ENCODE results near the gene RBM17. TPM values are rescaled to one million over a fixed set of nuclear protein-coding genes. Genes with fewer than 3 reads are reported as not detected.
A peak's percentile ranks its signal among the peaks of the same experiment; 100 is the strongest.

Gene RBM17
- total and polyA plus RNA-seq, 10 of the 15 experiments (the other 5 are each of a cell fraction or from before 2014, with no cell fraction given): 28.4 to 181 (median 83.9) TPM

DNA sequence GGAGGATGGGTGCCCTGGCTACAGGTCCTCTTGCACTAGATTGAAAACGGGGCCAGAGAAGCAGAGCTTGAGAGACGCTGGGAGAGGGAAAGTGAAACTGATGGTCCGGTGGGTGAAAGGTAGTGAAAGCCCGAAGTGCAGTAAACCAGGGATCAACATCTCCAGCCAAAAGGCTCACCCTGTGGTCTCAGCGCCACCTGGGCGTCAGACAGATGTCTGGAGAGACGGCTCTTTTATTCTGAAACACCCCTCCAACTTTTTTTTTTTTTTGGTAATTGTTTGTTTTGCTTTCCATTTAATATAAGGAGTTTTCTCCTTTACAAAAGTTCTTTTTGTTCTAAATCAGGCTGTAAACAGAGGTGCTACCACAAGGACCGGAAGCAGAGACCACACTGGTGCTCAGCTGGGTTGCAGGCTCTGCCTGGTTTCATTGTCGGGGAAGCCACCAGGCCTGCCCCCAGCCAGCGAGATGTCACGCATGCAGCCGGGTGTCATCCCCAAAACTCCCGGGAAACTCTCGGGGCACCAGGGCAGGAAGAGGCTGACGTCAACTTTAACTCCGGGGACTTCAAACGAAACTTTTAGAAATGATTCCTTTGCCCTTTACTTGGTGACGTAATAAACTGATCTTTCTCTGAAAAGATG is 37.9 kb upstream of the RBM17 start (continued):
- TF ChIP-seq CREB1 (IDR thresholded peaks at IDR 0.05; ENCODE audit: low read depth) (peak; percentile 94), ASH2L (IDR thresholded peaks at IDR 0.05; ENCODE audit: borderline replicate concordance, low read depth) (no peak), PAX5 (IDR thresholded peaks at IDR 0.05; ENCODE audit: borderline replicate concordance, low read depth, low read length) (peak; percentile 95), SMARCA5 (IDR thresholded peaks at IDR 0.05) (no peak), SMAD5 (IDR thresholded peaks at IDR 0.05; ENCODE audit: low read depth) (no peak), IKZF1 (conservative IDR thresholded peaks at IDR 0.05) (peak; percentile 100), KAT2A (conservative IDR thresholded peaks at IDR 0.05; ENCODE audit: control insufficient read depth, low read depth, low read length) (no peak), DPF2 (IDR thresholded peaks at IDR 0.05) (peak; percentile 89), POLR2A (IDR thresholded peaks at IDR 0.05; ENCODE audit: low read depth, low read length) (peak; percentile 67), NR2C1 (IDR thresholded peaks at IDR 0.05) (no peak), WRNIP1 (IDR thresholded peaks at IDR 0.05; ENCODE audit: borderline replicate concordance, low read depth, low read length) (0 out of 2 replicates have a peak, but pooled peaks have one; percentile 59), KLF5 (IDR thresholded peaks at IDR 0.05; ENCODE audit: partially characterized antibody) (peak; percentile 93), SP1 (IDR thresholded peaks at IDR 0.05; ENCODE audit: low read depth, low read length) (peak; percentile 84), SMAD1 (IDR thresholded peaks at IDR 0.05; ENCODE audit: low read depth, partially characterized antibody) (peak; percentile 42), BHLHE40 (IDR thresholded peaks at IDR 0.05; ENCODE audit: borderline replicate concordance in 1 of 2, low read depth in 2 of 2, low read length in 1 of 2) (peak; percentile 93 to 94; a peak in 3 of 4 replicates), SUZ12 (IDR thresholded peaks at IDR 0.05; ENCODE audit: unreplicated experiment) (no peak), ZNF384 (IDR thresholded peaks at IDR 0.05; ENCODE audit: borderline replicate concordance, low read depth, low read length) (peak; percentile 92), SREBF2 (IDR thresholded peaks at IDR 0.05; ENCODE audit: low read length) (no peak), PAX8 (IDR thresholded peaks at IDR 0.05) (no peak), ESRRA (IDR thresholded peaks at IDR 0.05; ENCODE audit: low read length) (0 out of 2 replicates have a peak, but pooled peaks have one; percentile 16), ZNF24 (IDR thresholded peaks at IDR 0.05) (peak; percentile 45; the same call in 1 of the 2 replicates)
- TF ChIP-seq, protein P1, sequence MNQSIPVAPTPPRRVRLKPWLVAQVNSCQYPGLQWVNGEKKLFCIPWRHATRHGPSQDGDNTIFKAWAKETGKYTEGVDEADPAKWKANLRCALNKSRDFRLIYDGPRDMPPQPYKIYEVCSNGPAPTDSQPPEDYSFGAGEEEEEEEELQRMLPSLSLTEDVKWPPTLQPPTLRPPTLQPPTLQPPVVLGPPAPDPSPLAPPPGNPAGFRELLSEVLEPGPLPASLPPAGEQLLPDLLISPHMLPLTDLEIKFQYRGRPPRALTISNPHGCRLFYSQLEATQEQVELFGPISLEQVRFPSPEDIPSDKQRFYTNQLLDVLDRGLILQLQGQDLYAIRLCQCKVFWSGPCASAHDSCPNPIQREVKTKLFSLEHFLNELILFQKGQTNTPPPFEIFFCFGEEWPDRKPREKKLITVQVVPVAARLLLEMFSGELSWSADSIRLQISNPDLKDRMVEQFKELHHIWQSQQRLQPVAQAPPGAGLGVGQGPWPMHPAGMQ (IDR thresholded peaks at IDR 0.05; ENCODE audit: borderline replicate concordance): no peak
- TF ChIP-seq, protein P2, sequence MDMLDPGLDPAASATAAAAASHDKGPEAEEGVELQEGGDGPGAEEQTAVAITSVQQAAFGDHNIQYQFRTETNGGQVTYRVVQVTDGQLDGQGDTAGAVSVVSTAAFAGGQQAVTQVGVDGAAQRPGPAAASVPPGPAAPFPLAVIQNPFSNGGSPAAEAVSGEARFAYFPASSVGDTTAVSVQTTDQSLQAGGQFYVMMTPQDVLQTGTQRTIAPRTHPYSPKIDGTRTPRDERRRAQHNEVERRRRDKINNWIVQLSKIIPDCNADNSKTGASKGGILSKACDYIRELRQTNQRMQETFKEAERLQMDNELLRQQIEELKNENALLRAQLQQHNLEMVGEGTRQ (IDR thresholded peaks at IDR 0.05; ENCODE audit: borderline replicate concordance, low read depth, low read length): no peak
- TF ChIP-seq, protein P3, sequence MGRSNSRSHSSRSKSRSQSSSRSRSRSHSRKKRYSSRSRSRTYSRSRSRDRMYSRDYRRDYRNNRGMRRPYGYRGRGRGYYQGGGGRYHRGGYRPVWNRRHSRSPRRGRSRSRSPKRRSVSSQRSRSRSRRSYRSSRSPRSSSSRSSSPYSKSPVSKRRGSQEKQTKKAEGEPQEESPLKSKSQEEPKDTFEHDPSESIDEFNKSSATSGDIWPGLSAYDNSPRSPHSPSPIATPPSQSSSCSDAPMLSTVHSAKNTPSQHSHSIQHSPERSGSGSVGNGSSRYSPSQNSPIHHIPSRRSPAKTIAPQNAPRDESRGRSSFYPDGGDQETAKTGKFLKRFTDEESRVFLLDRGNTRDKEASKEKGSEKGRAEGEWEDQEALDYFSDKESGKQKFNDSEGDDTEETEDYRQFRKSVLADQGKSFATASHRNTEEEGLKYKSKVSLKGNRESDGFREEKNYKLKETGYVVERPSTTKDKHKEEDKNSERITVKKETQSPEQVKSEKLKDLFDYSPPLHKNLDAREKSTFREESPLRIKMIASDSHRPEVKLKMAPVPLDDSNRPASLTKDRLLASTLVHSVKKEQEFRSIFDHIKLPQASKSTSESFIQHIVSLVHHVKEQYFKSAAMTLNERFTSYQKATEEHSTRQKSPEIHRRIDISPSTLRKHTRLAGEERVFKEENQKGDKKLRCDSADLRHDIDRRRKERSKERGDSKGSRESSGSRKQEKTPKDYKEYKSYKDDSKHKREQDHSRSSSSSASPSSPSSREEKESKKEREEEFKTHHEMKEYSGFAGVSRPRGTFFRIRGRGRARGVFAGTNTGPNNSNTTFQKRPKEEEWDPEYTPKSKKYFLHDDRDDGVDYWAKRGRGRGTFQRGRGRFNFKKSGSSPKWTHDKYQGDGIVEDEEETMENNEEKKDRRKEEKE (IDR thresholded peaks at IDR 0.05): no peak
- TF ChIP-seq, protein P4, sequence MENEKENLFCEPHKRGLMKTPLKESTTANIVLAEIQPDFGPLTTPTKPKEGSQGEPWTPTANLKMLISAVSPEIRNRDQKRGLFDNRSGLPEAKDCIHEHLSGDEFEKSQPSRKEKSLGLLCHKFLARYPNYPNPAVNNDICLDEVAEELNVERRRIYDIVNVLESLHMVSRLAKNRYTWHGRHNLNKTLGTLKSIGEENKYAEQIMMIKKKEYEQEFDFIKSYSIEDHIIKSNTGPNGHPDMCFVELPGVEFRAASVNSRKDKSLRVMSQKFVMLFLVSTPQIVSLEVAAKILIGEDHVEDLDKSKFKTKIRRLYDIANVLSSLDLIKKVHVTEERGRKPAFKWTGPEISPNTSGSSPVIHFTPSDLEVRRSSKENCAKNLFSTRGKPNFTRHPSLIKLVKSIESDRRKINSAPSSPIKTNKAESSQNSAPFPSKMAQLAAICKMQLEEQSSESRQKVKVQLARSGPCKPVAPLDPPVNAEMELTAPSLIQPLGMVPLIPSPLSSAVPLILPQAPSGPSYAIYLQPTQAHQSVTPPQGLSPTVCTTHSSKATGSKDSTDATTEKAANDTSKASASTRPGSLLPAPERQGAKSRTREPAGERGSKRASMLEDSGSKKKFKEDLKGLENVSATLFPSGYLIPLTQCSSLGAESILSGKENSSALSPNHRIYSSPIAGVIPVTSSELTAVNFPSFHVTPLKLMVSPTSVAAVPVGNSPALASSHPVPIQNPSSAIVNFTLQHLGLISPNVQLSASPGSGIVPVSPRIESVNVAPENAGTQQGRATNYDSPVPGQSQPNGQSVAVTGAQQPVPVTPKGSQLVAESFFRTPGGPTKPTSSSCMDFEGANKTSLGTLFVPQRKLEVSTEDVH (IDR thresholded peaks at IDR 0.05; ENCODE audit: low read depth, partially characterized antibody): peak; percentile 89
